Gastroesophageal sphincter (tissue), 4 donors: ENCODE results near the gene XIRP2. TPM values are rescaled to one million over a fixed set of nuclear protein-coding genes. Genes with fewer than 3 reads are reported as not detected.
A peak's percentile ranks its signal among the peaks of the same experiment; 100 is the strongest.

Source experiments
- ATAC-seq: fragments of 150-250 bp; one replicate; pipeline ENCODE4 v1.9.1; 2016; ENCODE audit warnings: mild to moderate bottlenecking, moderate library complexity
- H3K27ac ChIP-seq, 4 donors: fragments of 200-600 bp; sonication (generic) in 3 of 4; 1 replicate in 3 of 4; 2 replicates in 1 of 4; pipeline ENCODE4 v1.5.1; 2016 to 2019
- H3K27me3 ChIP-seq: fragments of 200-600 bp; sonication (generic); one replicate; pipeline ENCODE4 v1.5.1; 2019
- H3K36me3 ChIP-seq, 2 donors: fragments of 200-600 bp; sonication (generic); one replicate each; pipeline ENCODE4 v1.5.1; 2019; ENCODE audit warnings: control low read depth in 1 of 2
- H3K4me1 ChIP-seq, 3 donors: fragments of 200-600 bp; sonication (generic); 1 replicate in 2 of 3; 2 replicates in 1 of 3; pipeline ENCODE4 v1.5.1; 2016 to 2019; ENCODE audit warnings: control low read depth in 2 of 3
- H3K4me3 ChIP-seq, 2 donors: fragments of 200-600 bp; sonication (generic); one replicate each; pipeline ENCODE4 v1.5.1; 2019; ENCODE audit warnings: mild to moderate bottlenecking in 1 of 2, moderate library complexity in 1 of 2
- H3K9me3 ChIP-seq, 3 donors: fragments of 200-600 bp; sonication (generic); one replicate each; pipeline ENCODE4 v1.5.1; 2017 to 2019; ENCODE audit warnings: control low read depth in 2 of 3
- EP300 ChIP-seq: sonication (generic); formaldehyde crosslinking; IDR thresholded peaks from one replicate; pipeline ENCODE4 v1.6.1; 2017; ENCODE audit warnings: antibody characterized with exemption, mild to moderate bottlenecking
- POLR2A ChIP-seq, 2 donors: fragments of 450-650 bp; IDR thresholded peaks; one replicate each; pipeline ENCODE4 v1.6.1; 2017; ENCODE audit warnings: antibody characterized with exemption in 2 of 2, mild to moderate bottlenecking in 2 of 2, moderate library complexity in 1 of 2
- POLR2AphosphoS5 ChIP-seq: sonication (generic); formaldehyde crosslinking; IDR thresholded peaks from one replicate; pipeline ENCODE4 v1.6.1; 2017; ENCODE audit warnings: antibody characterized with exemption
- WGBS, 2 donors: methylation state at CpG; one replicate each; pipeline ENCODE4 v1.1.5; 2018; ENCODE audit warnings: low coverage in 1 of 2; 5-methylcytosine and 5-hydroxymethylcytosine counted together
- total RNA-seq, 4 donors: library from RNA; depleted of rRNA; stranded (reverse); fragments of >200 nt; gene quantifications; one replicate each; pipeline ENCODE4 v1.1.0, GENCODE V29; 2016
- TF ChIP-seq, protein P1 (sequence below), 4 experiments: fragments of 200-600 bp in 2 of 4; fragments of 450-650 bp in 2 of 4; sonication (generic) in 1 of 4; IDR thresholded peaks; one replicate each; pipeline ENCODE4 v1.5.1; 2017 to 2019; ENCODE audit warnings: antibody characterized with exemption in 4 of 4, mild to moderate bottlenecking in 2 of 4, moderate library complexity in 2 of 4

XIRP2 gene
- total RNA-seq, 4 donors from 2014 or later, result 0.19 TPM; not detected in 3

DNA sequence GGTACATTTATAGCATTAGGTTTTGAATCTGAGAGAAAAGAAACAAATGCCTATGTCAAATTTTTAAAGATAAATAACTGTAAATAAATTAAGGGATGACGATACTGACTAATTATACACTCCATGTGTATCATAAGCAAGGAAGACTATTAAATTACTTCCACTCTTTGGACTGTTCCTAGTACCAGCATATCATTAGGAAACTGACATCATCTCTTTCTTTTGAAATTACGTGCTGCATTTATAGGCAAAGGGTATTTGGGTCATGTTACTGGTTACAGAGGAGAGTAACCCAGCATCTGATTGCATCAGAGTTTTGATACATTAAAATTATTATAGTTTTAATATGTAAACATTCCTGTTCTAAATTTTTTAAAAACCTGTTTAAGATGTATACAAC lies 309.7 kb downstream of the XIRP2 start:
- ATAC-seq, result no peak
- Histone ChIP-seq H3K4me1 (peaks cover 0 to 20% (median 10%) of the 10 kb centered on the region in 3 donors), H3K36me3 (no peaks in the 10 kb centered on the region), H3K27me3 (no peaks in the 10 kb centered on the region), H3K27ac (no peak overlapping the region), H3K4me3 (no peak overlapping the region), H3K9me3 (no peaks in the 10 kb centered on the region)
- WGBS, 2 donors, result 46 to 68% methylated on average over 2 of the region's 2 CpGs
- TF ChIP-seq POLR2A (IDR thresholded peaks at IDR 0.05), result no peak
- TF ChIP-seq POLR2AphosphoS5, result no peak
- TF ChIP-seq, protein P1, sequence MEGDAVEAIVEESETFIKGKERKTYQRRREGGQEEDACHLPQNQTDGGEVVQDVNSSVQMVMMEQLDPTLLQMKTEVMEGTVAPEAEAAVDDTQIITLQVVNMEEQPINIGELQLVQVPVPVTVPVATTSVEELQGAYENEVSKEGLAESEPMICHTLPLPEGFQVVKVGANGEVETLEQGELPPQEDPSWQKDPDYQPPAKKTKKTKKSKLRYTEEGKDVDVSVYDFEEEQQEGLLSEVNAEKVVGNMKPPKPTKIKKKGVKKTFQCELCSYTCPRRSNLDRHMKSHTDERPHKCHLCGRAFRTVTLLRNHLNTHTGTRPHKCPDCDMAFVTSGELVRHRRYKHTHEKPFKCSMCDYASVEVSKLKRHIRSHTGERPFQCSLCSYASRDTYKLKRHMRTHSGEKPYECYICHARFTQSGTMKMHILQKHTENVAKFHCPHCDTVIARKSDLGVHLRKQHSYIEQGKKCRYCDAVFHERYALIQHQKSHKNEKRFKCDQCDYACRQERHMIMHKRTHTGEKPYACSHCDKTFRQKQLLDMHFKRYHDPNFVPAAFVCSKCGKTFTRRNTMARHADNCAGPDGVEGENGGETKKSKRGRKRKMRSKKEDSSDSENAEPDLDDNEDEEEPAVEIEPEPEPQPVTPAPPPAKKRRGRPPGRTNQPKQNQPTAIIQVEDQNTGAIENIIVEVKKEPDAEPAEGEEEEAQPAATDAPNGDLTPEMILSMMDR (IDR thresholded peaks at IDR 0.05), result no peak
- TF ChIP-seq EP300, result no peak

DNA sequence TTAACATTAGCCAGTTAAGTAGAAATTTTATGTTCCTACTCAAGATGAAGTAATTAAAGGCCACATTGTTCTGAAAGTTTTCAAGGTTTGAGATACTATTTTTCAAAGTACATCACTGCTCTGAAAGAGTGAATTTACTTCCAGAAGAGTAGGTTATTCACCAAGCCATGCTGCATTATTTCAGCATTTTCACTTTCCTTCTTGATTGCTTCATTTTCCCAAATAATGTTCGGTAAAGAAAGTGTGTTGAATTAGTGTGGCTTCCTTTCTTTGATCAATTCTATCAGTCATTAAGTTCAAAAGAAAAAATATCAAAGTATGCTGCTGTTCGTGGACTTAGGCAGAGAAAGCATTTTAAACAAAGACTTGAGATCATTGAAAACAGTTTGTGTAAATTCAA lies 310.3 kb downstream of the XIRP2 start:
- Histone ChIP-seq H3K4me3 (no peak overlapping the region), H3K9me3 (no peaks in the 10 kb centered on the region), H3K36me3 (no peaks in the 10 kb centered on the region), H3K27me3 (no peaks in the 10 kb centered on the region), H3K4me1 (peaks cover 0 to 20% (median 10%) of the 10 kb centered on the region in 3 donors), H3K27ac (no peak overlapping the region)
- WGBS, 2 donors, result 55 to 58% methylated on average over 2 of the region's 2 CpGs
- ATAC-seq, result no peak
- TF ChIP-seq POLR2AphosphoS5 (no peak), EP300 (no peak), POLR2A (IDR thresholded peaks at IDR 0.05) (no peak)
- TF ChIP-seq, protein P1 (IDR thresholded peaks at IDR 0.05), result no peak

DNA sequence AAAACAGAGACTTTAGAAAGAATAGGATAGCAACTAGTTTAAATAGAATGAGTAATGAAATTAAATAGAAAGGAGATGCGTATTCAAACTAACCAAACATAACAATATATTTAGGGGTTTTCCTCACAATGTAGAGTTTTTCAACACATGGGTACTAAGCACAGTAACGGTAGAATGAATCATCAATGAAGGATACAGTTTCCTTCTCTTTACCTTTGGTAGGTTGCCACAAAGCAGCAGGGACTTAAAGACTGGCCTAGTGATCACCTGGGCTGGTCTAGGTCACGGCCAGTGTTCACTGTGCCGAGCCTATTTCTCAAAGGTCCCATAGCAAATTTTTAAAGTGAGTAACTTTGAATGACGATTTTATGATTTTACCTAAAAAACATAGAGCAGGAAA lies 311.7 kb downstream of the XIRP2 start:
- ATAC-seq, result no peak
- H3K36me3 ChIP-seq, result no peaks in the 10 kb centered on the region
- 92 to 96% methylated on average over 5 of the region's 5 CpGs for WGBS, 2 donors
- H3K27me3 ChIP-seq, result no peaks in the 10 kb centered on the region
- no peaks in the 10 kb centered on the region for H3K9me3 ChIP-seq
- TF ChIP-seq POLR2A (IDR thresholded peaks at IDR 0.05) (no peak), POLR2AphosphoS5 (no peak), EP300 (no peak)
- TF ChIP-seq, protein P1 (IDR thresholded peaks at IDR 0.05), result no peak
- peaks cover 0 to 20% (median 10%) of the 10 kb centered on the region in 3 donors for H3K4me1 ChIP-seq
- no peak overlapping the region for H3K27ac ChIP-seq
- H3K4me3 ChIP-seq, result no peak overlapping the region

DNA sequence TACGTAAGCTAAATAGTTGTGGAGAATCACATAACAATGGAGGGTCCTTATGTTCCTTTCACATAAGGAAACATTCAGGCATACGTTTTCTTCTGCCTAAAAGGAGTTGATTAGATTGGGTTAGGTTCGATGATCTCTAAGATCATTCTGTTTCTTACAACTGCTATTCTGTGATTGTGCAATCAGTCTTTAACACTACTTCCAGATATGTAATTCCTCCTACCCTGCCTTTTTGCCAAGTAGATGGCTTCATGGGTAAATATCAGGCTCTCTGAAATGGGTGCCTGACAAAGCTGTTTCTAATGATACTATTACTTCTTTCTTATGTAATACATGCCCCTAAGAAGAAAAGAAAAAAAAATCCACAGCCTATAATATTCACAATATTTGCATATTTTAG lies 321.5 kb downstream of the XIRP2 start:
- H3K9me3 ChIP-seq, result no peaks in the 10 kb centered on the region
- peak overlapping the region in 1 of 4 donors; percentile 8 for H3K27ac ChIP-seq
- ATAC-seq, result no peak
- H3K4me3 ChIP-seq, result no peak overlapping the region
- peaks cover 0 to 34% (median 2%) of the 10 kb centered on the region in 3 donors for H3K4me1 ChIP-seq
- no peak for TF ChIP-seq POLR2AphosphoS5
- TF ChIP-seq, protein P1 (IDR thresholded peaks at IDR 0.05), result no peak
- TF ChIP-seq POLR2A (IDR thresholded peaks at IDR 0.05), result no peak
- TF ChIP-seq EP300, result no peak
- H3K36me3 ChIP-seq, result no peaks in the 10 kb centered on the region
- 48 to 69% methylated on average over 3 of the region's 3 CpGs for WGBS, 2 donors
- no peaks in the 10 kb centered on the region for H3K27me3 ChIP-seq

DNA sequence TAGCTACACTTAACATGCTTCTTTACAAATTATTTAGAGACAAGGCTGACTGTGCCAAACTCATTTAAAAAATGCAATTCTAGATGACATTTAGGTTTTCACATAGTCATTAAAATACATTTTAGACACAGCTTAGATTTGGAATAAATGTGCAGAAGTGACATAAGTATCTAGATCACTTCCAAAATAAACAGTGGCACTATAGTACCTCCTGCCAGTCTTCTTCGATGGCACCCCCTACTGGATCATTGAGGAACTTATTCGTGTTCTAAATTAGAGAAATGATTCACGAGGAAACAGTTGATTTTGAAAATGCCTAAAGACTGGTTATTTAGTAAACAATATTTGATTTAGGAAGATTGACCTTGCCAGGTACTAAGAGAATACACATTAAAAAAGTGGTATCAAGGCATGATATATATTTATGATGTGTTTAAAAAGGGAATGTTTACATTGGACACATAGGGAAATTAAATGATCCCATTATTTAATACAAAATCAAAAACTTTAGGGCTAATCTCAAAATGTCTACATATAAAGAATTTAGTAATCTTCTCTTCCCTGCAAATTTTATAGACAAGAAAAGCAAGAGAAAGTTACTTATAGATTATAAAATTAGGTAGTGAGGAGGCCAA lies 323.9 kb downstream of the XIRP2 start:
- no peak for ATAC-seq
- H3K4me1 ChIP-seq, result peaks cover 0 to 34% (median 2%) of the 10 kb centered on the region in 3 donors
- no peak overlapping the region for H3K27ac ChIP-seq
- no peaks in the 10 kb centered on the region for H3K36me3 ChIP-seq
- TF ChIP-seq, protein P1 (IDR thresholded peaks at IDR 0.05), result peak; percentile 69 to 80 (median 75)
- no peak for TF ChIP-seq POLR2AphosphoS5
- TF ChIP-seq EP300, result no peak
- TF ChIP-seq POLR2A (IDR thresholded peaks at IDR 0.05), result no peak
- H3K27me3 ChIP-seq, result no peaks in the 10 kb centered on the region
- WGBS, 2 donors, result 0% methylated on average over 3 of the region's 3 CpGs
- H3K4me3 ChIP-seq, result no peak overlapping the region
- H3K9me3 ChIP-seq, result no peaks in the 10 kb centered on the region
